Upper lobe of left lung (tissue), 6 donors: Measurements from ENCODE around the gene C1orf198. TPM values are rescaled to one million over a fixed set of nuclear protein-coding genes. Genes with fewer than 3 reads are reported as not detected.

Experiments used
- ATAC-seq, 2 donors: fragments of 200-7000 bp; cut with Tn5 transposase; one replicate each; pipeline ENCODE4 v1.9.1; 2022; ENCODE audit warnings: mild to moderate bottlenecking in 2 of 2, moderate library complexity in 2 of 2; ENCODE audit not compliant: low FRiP score in 2 of 2
- DNase-seq, 2 donors: peaks; one replicate each; pipeline ENCODE4 v3.0.0-alpha.2; 2019 to 2020
- H3K27ac ChIP-seq, 4 donors: fragments of 200-600 bp; sonication (generic); one replicate each; pipeline ENCODE4 v1.5.1; 2016 to 2019
- H3K27me3 ChIP-seq, 4 donors: fragments of 200-600 bp; sonication (generic); one replicate each; pipeline ENCODE4 v1.5.1; 2017 to 2019
- H3K36me3 ChIP-seq, 4 donors: fragments of 200-600 bp; sonication (generic); one replicate each; pipeline ENCODE4 v1.5.1; 2016 to 2019
- H3K4me1 ChIP-seq, 4 donors: fragments of 200-600 bp; sonication (generic); one replicate each; pipeline ENCODE4 v1.5.1; 2018 to 2019
- H3K4me3 ChIP-seq, 4 donors: fragments of 200-600 bp; sonication (generic); one replicate each; pipeline ENCODE4 v1.5.1; 2017 to 2019; ENCODE audit warnings: mild to moderate bottlenecking in 2 of 4, moderate library complexity in 1 of 4
- H3K9me3 ChIP-seq, 4 donors: fragments of 200-600 bp; sonication (generic); one replicate each; pipeline ENCODE4 v1.5.1; 2018 to 2019
- CTCF ChIP-seq, 6 experiments: fragments of 450-650 bp in 4 of 6; fragments of 200-600 bp in 2 of 6; sonication (generic) in 2 of 6; IDR thresholded peaks; one replicate each; pipeline ENCODE4 v1.5.1; 2016 to 2019; ENCODE audit warnings: antibody characterized with exemption in 6 of 6
- EP300 ChIP-seq, 4 donors: sonication (generic); formaldehyde crosslinking; IDR thresholded peaks; one replicate each; pipeline ENCODE4 v1.5.1; 2017; ENCODE audit warnings: antibody characterized with exemption in 4 of 4, control low read depth in 2 of 4
- POLR2A ChIP-seq, 4 donors: fragments of 450-650 bp; IDR thresholded peaks; one replicate each; pipeline ENCODE4 v1.5.1; 2016 to 2017; ENCODE audit warnings: antibody characterized with exemption in 4 of 4, mild to moderate bottlenecking in 2 of 4
- POLR2AphosphoS5 ChIP-seq, 2 donors: sonication (generic); formaldehyde crosslinking; IDR thresholded peaks; one replicate each; pipeline ENCODE4 v1.5.1; 2017; ENCODE audit warnings: antibody characterized with exemption in 2 of 2
- WGBS, 2 donors: methylation state at CpG; one replicate each; pipeline ENCODE4 v1.1.5; 2017 to 2018; 5-methylcytosine and 5-hydroxymethylcytosine counted together
- total RNA-seq, 6 donors: library from RNA; depleted of rRNA in 4 of 6; stranded (reverse); fragments of >200 nt in 4 of 6; gene quantifications; one replicate each; pipeline versions ENCODE4 v1.1.0 to v1.2.1, GENCODE V29; 2016 to 2021
- donor health status: DM: no; HTN: no; CAD: no; lungs with moderate emphysema.
- donor health status: DM: no; HTN: yes; CAD: no; lungs with severe emphysema.

C1orf198 gene
- total RNA-seq, 6 donors from 2014 or later = 51.3 to 241 (median 125) TPM

DNA sequence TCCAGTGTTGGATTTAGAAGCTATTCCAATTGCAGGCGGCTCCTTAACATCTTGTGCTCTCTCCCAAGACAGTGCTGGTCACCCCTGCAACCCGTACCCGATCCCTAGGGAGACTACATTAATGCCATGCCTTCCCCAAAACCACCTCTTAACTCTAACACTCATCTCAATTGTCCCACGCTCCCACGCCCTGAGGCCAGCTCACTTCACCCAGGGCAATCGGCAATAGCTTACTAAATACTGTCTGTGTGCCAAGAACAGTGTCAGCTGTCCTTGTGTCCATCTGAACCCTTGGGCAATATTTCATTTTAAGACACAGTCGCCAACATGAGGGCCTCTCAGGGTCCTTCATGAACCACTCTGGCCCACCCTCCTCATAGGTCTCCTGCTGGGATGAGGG lies 13.9 kb downstream of the C1orf198 start:
- TF ChIP-seq EP300 (IDR thresholded peaks at IDR 0.05) = no peak
- TF ChIP-seq CTCF (IDR thresholded peaks at IDR 0.05) = no peak
- no peak for TF ChIP-seq POLR2A (IDR thresholded peaks at IDR 0.05)
- no peak for TF ChIP-seq POLR2AphosphoS5 (IDR thresholded peaks at IDR 0.05)
- H3K9me3 ChIP-seq = peaks cover 0 to 7% (median 2%) of the 10 kb centered on the region in 4 donors
- ATAC-seq = no peak
- peak overlapping the region in 3 of 4 donors; percentile 3 to 48 (median 41) for H3K27ac ChIP-seq
- H3K27me3 ChIP-seq = no peaks in the 10 kb centered on the region
- H3K4me3 ChIP-seq = no peak overlapping the region
- H3K36me3 ChIP-seq = peaks cover 0 to 31% (median 6%) of the 10 kb centered on the region in 4 donors
- 85 to 94% methylated on average over 7 of the region's 7 CpGs for WGBS, 2 donors
- peaks cover 21 to 44% (median 35%) of the 10 kb centered on the region in 4 donors for H3K4me1 ChIP-seq
- DNase-seq = no peak

DNA sequence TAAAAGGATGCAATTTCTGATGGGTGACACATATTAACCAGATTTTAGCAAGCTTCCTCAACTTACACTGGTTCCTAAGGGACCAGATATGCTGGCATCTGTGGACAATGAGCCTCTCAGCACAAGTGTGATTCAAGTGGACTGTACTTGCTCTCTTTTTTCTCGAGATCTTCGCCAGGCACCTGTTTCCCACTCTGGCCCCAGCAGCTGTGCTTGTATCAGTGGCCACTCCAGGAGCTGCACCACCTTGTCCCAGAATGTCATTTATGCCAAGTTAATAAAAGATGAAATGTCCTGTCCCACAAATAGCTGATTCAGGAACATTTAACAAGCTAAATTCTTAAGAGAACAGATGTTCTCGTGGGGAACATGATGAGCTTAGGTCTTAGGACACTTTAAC lies 14.6 kb downstream of the C1orf198 start:
- Histone ChIP-seq H3K36me3 (peaks cover 0 to 31% (median 6%) of the 10 kb centered on the region in 4 donors), H3K9me3 (peaks cover 0 to 7% (median 2%) of the 10 kb centered on the region in 4 donors), H3K27ac (peak overlapping the region in 1 of 4 donors; percentile 48), H3K27me3 (no peaks in the 10 kb centered on the region), H3K4me3 (no peak overlapping the region), H3K4me1 (peaks cover 26 to 49% (median 40%) of the 10 kb centered on the region in 4 donors)
- no peak for ATAC-seq
- no peak for TF ChIP-seq POLR2A (IDR thresholded peaks at IDR 0.05)
- no peak for TF ChIP-seq CTCF (IDR thresholded peaks at IDR 0.05)
- no peak for TF ChIP-seq EP300 (IDR thresholded peaks at IDR 0.05)
- no peak for TF ChIP-seq POLR2AphosphoS5 (IDR thresholded peaks at IDR 0.05)
- WGBS, 2 donors = 69 to 84% methylated on average over 3 of the region's 3 CpGs
- no peak for DNase-seq

GRCh38 chr1:230852959-230853358 lies 15.4 kb downstream of the C1orf198 start:
- 81 to 89% methylated on average over 6 to 8 of the region's 8 CpGs for WGBS, 2 donors
- DNase-seq = no peak
- ATAC-seq = no peak
- Histone ChIP-seq H3K4me3 (no peak overlapping the region), H3K9me3 (peaks cover 0 to 7% (median 2%) of the 10 kb centered on the region in 4 donors), H3K36me3 (peaks cover 0 to 31% (median 6%) of the 10 kb centered on the region in 4 donors), H3K27ac (peak overlapping the region in 1 of 4 donors; percentile 11), H3K4me1 (peaks cover 25 to 49% (median 41%) of the 10 kb centered on the region in 4 donors), H3K27me3 (no peaks in the 10 kb centered on the region)
- TF ChIP-seq POLR2AphosphoS5 (IDR thresholded peaks at IDR 0.05) (no peak), CTCF (IDR thresholded peaks at IDR 0.05) (no peak), POLR2A (IDR thresholded peaks at IDR 0.05) (no peak), EP300 (IDR thresholded peaks at IDR 0.05) (no peak)

DNA sequence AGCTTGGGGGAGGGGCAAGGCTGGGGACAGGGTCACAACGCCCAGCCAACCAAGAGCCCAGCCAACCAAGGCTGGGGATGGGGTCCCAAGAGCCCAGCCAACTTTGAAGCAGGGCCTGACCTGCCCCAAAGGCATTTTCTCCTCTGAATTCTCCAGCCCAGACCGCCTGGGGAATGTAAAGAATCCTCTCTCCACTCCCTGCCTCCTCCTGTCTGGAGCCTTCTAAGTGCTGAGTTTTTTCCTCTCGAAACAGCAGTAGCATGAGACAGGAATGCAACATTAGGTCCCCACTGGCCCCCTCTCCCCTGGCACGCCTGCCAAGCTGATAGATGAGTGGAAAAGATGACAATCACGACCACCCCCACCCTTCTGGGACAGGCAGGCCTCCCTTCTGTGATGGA lies 17.0 kb downstream of the C1orf198 start:
- H3K27me3 ChIP-seq = no peaks in the 10 kb centered on the region
- peaks cover 0 to 7% (median 2%) of the 10 kb centered on the region in 4 donors for H3K9me3 ChIP-seq
- DNase-seq (no peak), ATAC-seq (peak in 1 of 2 donors; percentile 52)
- peak overlapping the region; percentile 69 to 88 (median 78) for H3K27ac ChIP-seq
- TF ChIP-seq EP300 (IDR thresholded peaks at IDR 0.05) (no peak), POLR2A (IDR thresholded peaks at IDR 0.05) (no peak)
- WGBS, 2 donors = 65 to 66% methylated on average over 5 of the region's 5 CpGs
- no peak overlapping the region for H3K4me3 ChIP-seq
- peaks cover 25 to 45% (median 40%) of the 10 kb centered on the region in 4 donors for H3K4me1 ChIP-seq
- peaks cover 0 to 31% (median 6%) of the 10 kb centered on the region in 4 donors for H3K36me3 ChIP-seq

GRCh38 chr1:230850547-230850946 lies 17.8 kb downstream of the C1orf198 start:
- H3K27me3 ChIP-seq = no peaks in the 10 kb centered on the region
- H3K4me3 ChIP-seq = no peak overlapping the region
- ATAC-seq (no peak), DNase-seq (no peak)
- peaks cover 0 to 31% (median 6%) of the 10 kb centered on the region in 4 donors for H3K36me3 ChIP-seq
- peak overlapping the region; percentile 69 to 88 (median 78) for H3K27ac ChIP-seq
- H3K9me3 ChIP-seq = peaks cover 0 to 7% (median 2%) of the 10 kb centered on the region in 4 donors
- WGBS, 2 donors = 78 to 88% methylated on average over 5 to 8 of the region's 8 CpGs
- TF ChIP-seq CTCF (IDR thresholded peaks at IDR 0.05) = no peak
- peaks cover 25 to 45% (median 38%) of the 10 kb centered on the region in 4 donors for H3K4me1 ChIP-seq
